Endothelial cell of umbilical vein (primary cell): Measurements from ENCODE around the gene PRELID3B. TPM values are rescaled to one million over a fixed set of nuclear protein-coding genes. Genes with fewer than 3 reads are reported as not detected.

Source experiments
- BruUV-seq: library from RNA; stranded (reverse); fragments of 400-500 nt; replicated peaks from 2 replicates; lab custom pipeline; 2021; lab: Mats Ljungman, UMichigan
- CTCF ChIA-PET: fragments of 300-600, 350-600 bp; sonication (Branson Sonifier 250); formaldehyde crosslinking; loops from one replicate; lab custom pipeline; 2021; ENCODE audit warnings: antibody characterized with exemption, inconsistent platforms; lab: Charles Lee
- POLR2A ChIA-PET: fragments of 300-600, 350-600 bp; sonication (Branson Sonifier 250); formaldehyde crosslinking; loops from one replicate; lab custom pipeline; 2021; ENCODE audit warnings: antibody characterized with exemption, inconsistent platforms; lab: Charles Lee
- DNase-seq: peaks from one replicate; pipeline ENCODE4 v3.0.0-alpha.2; 2011; ENCODE audit warnings: low read depth, low spot score
- FAIRE-seq: peaks from 2 replicates; lab custom pipeline; 2011; peaks lifted over from hg19 to GRCh38; lab: Jason Lieb, UNC
- H2AFZ ChIP-seq: 2 replicates; pipeline ENCODE4 v1.6.0; 2012; ENCODE audit warnings: low read depth, low read length, control low read depth, inconsistent platforms
- H3K27ac ChIP-seq: 2 replicates; pipeline ENCODE4 v1.5.1; 2011; ENCODE audit warnings: low read depth, mild to moderate bottlenecking, control low read depth, low read length, moderate library complexity; ENCODE audit not compliant: insufficient read depth
- H3K27me3 ChIP-seq, 2 experiments: 2 replicates each; pipeline versions ENCODE4 v1.6.0 to v1.6.1; 2011; ENCODE audit warnings: low read length in 2 of 2, mixed read lengths in 1 of 2; ENCODE audit not compliant: control insufficient read depth in 2 of 2, insufficient read depth in 2 of 2
- H3K36me3 ChIP-seq, 2 experiments: 2 replicates in 1 of 2; 3 replicates in 1 of 2; pipeline ENCODE4 v1.5.1; 2011; ENCODE audit warnings: low read length in 2 of 2, mild to moderate bottlenecking in 1 of 2, moderate library complexity in 1 of 2; ENCODE audit not compliant: control insufficient read depth in 2 of 2, insufficient read depth in 2 of 2; ENCODE audit errors: extremely low read depth in 1 of 2
- H3K4me1 ChIP-seq: 3 replicates; pipeline ENCODE4 v1.5.1; 2011; ENCODE audit warnings: mild to moderate bottlenecking, low read length; ENCODE audit not compliant: control insufficient read depth, insufficient read depth; ENCODE audit errors: extremely low read depth
- H3K4me2 ChIP-seq: 2 replicates; pipeline ENCODE4 v1.6.1; 2011; ENCODE audit warnings: low read length, control low read depth, mixed read lengths; ENCODE audit not compliant: insufficient read depth
- H3K4me3 ChIP-seq, 3 experiments: fragments of 200-600 bp in 1 of 3; sonication (generic), shearing (Covaris generic) in 1 of 3; replicated peaks in 1 of 3; 2 replicates each; pipeline ENCODE4 v1.5.1; 2011 to 2016; ENCODE audit warnings: control low read depth in 3 of 3, low read length in 3 of 3, mild to moderate bottlenecking in 2 of 3, inconsistent platforms in 1 of 3, low read depth in 1 of 3, moderate library complexity in 1 of 3; ENCODE audit not compliant: insufficient read depth in 1 of 3
- H3K79me2 ChIP-seq: 2 replicates; pipeline ENCODE4 v1.6.0; 2012; ENCODE audit warnings: low read length, inconsistent platforms; ENCODE audit not compliant: control insufficient read depth, insufficient read depth
- H3K9ac ChIP-seq: replicated peaks from 2 replicates; pipeline ENCODE3; 2011; ENCODE audit warnings: low read length, control low read depth; ENCODE audit not compliant: insufficient read depth; ENCODE audit errors: extremely low read depth
- H3K9me1 ChIP-seq: replicated peaks from 3 replicates; pipeline ENCODE4 v1.6.0; 2011; ENCODE audit warnings: mild to moderate bottlenecking, low read length; ENCODE audit not compliant: control insufficient read depth, insufficient read depth; ENCODE audit errors: extremely low read depth
- H3K9me3 ChIP-seq: replicated peaks from 2 replicates; pipeline ENCODE4 v1.5.1; 2012; ENCODE audit warnings: low read length, inconsistent platforms; ENCODE audit not compliant: control insufficient read depth, insufficient read depth
- H4K20me1 ChIP-seq: replicated peaks from 2 replicates; pipeline ENCODE3; 2011; ENCODE audit warnings: mild to moderate bottlenecking, low read length; ENCODE audit not compliant: control insufficient read depth, insufficient read depth; ENCODE audit errors: extremely low read depth
- CTCF ChIP-seq, 2 donors: IDR thresholded peaks; 1 replicate in 1 of 2; 2 replicates in 1 of 2; pipeline ENCODE4 v1.5.1; 2011; ENCODE audit warnings: low read length in 2 of 2, mild to moderate bottlenecking in 2 of 2, moderate library complexity in 2 of 2, control low read depth in 1 of 2, inconsistent platforms in 1 of 2, low read depth in 1 of 2; ENCODE audit not compliant: insufficient read depth in 1 of 2; ENCODE audit errors: extremely low read depth in 1 of 2
- EZH2 ChIP-seq: IDR thresholded peaks from 2 replicates; pipeline ENCODE4 v1.6.1; 2012; ENCODE audit warnings: borderline replicate concordance, low read depth, mild to moderate bottlenecking, moderate library complexity, low read length, inconsistent platforms; ENCODE audit not compliant: severe bottlenecking
- FOS ChIP-seq: IDR thresholded peaks from 2 replicates; pipeline ENCODE4 v1.6.1; 2011; ENCODE audit warnings: mild to moderate bottlenecking, low read length, moderate library complexity, borderline replicate concordance; ENCODE audit not compliant: insufficient read depth
- GATA2 ChIP-seq: IDR thresholded peaks from 2 replicates; pipeline ENCODE4 v1.7.0; 2011; ENCODE audit warnings: low read depth, mild to moderate bottlenecking, moderate library complexity, mixed read lengths, low read length; ENCODE audit not compliant: insufficient read length, insufficient read depth
- JUN ChIP-seq: IDR thresholded peaks from 2 replicates; pipeline ENCODE4 v1.6.1; 2011; ENCODE audit warnings: borderline replicate concordance, low read depth; ENCODE audit not compliant: insufficient read length, insufficient read depth
- MAX ChIP-seq: IDR thresholded peaks from 2 replicates; pipeline ENCODE4 v1.6.1; 2011; ENCODE audit not compliant: insufficient read depth, insufficient read length
- MYC ChIP-seq: IDR thresholded peaks from one replicate; pipeline ENCODE4 v1.6.1; 2011; ENCODE audit warnings: mild to moderate bottlenecking, low read depth, low read length
- POLR2A ChIP-seq: IDR thresholded peaks from 2 replicates; pipeline ENCODE4 v1.6.1; 2012; ENCODE audit warnings: low read depth, mild to moderate bottlenecking, control low read depth, low read length
- POLR2AphosphoS5 ChIP-seq: IDR thresholded peaks from 2 replicates; pipeline ENCODE4 v1.6.1; 2012; ENCODE audit warnings: low read depth, mild to moderate bottlenecking, control low read depth, low read length, moderate library complexity; ENCODE audit not compliant: insufficient read depth
- dilution Hi-C: fragments of 300-500 bp; cut with MboI; formaldehyde crosslinking; loops from one replicate; pipeline ENCODE4 v1.15.0; 2019; ENCODE audit warnings: low sequenced_read_pairs; ENCODE audit not compliant: extremely low pct_ligation_motif_present
- intact Hi-C: fragments of 100-400 bp; cut with micrococcal nuclease; formaldehyde crosslinking; loops from one replicate; pipeline ENCODE4 v1.10.0; 2022
- polyA plus RNA-seq, 4 experiments: library from polyadenylated mRNA; depleted of rRNA in 3 of 4; stranded (reverse) in 3 of 4; unstranded in 1 of 4; fragments of >200 nt; gene quantifications; 2 replicates each; pipeline versions ENCODE4 v1.2.1 to v1.2.3, GENCODE V29; 2011 to 2012; ENCODE audit warnings: missing spikeins in 1 of 4
- total RNA-seq: library from RNA; stranded (reverse); gene quantifications from 2 replicates; pipeline ENCODE4 v1.2.3, GENCODE V29; 2021

The PRELID3B gene
- total and polyA plus RNA-seq, 2 donors (not counting 3 experiments of a cell fraction or from before 2014, with no cell fraction given), result 14.9 to 57.2 TPM

GRCh38 chr20:58991715-58992114 lies 50.9 kb downstream of the PRELID3B start:
- Histone ChIP-seq H3K27ac (no peak overlapping the region), H2AFZ (no peak overlapping the region), H3K79me2 (peaks cover 6% of the 10 kb centered on the region), H3K4me2 (no peak overlapping the region), H3K36me3 (peaks cover 49 to 60% of the 10 kb centered on the region in 2 experiments), H3K27me3 (no peaks in the 10 kb centered on the region), H3K4me3 (no peak overlapping the region), H3K9me3 (no peaks in the 10 kb centered on the region), H3K4me1 (no peaks in the 10 kb centered on the region), H3K9ac (no peak overlapping the region), H4K20me1 (no peaks in the 10 kb centered on the region), H3K9me1 (no peaks in the 10 kb centered on the region)
- BruUV-seq, result no TSS peak
- no peak for TF ChIP-seq CTCF (IDR thresholded peaks at IDR 0.05; ENCODE audit: extremely low read depth in 1 of 2, insufficient read depth in 1 of 2, low read depth in 1 of 2, low read length in 2 of 2)
- TF ChIP-seq EZH2, result no peak
- TF ChIP-seq FOS, result no peak
- TF ChIP-seq JUN, result no peak
- no peak for TF ChIP-seq MYC
- TF ChIP-seq POLR2A, result no peak
- no peak for TF ChIP-seq POLR2AphosphoS5
- no peak for TF ChIP-seq GATA2
- no peak for TF ChIP-seq MAX
- no peak for FAIRE-seq
- dilution Hi-C loops (no loop called here), intact Hi-C loops (no loop called here)
- CTCF ChIA-PET, result interaction anchor here (1.3 kb wide), 1 partner anchor 510 kb away, joined by 4 read pairs; no protein-coding TSS in a partner anchor
- DNase-seq, result no peak
- POLR2A ChIA-PET, result interaction anchor here (0.6 kb wide), 1 partner anchor 10 kb away, joined by 3 read pairs; no protein-coding TSS in a partner anchor
